Motor neuron (in vitro differentiated cells): ENCODE data around the gene NR6A1. TPM values are rescaled to one million over a fixed set of nuclear protein-coding genes. Genes with fewer than 3 reads are reported as not detected.

Source experiments
- ATAC-seq, 8 experiments: fragments of 200-7000 bp; cut with Tn5 transposase; replicated peaks in 6 of 8; 2 replicates each; pipeline ENCODE4 v1.8.0; 2021; ENCODE audit warnings: mild to moderate bottlenecking in 8 of 8, moderate library complexity in 8 of 8
- H3K27ac ChIP-seq, 2 donors: fragments of 250-450 bp; sonication (Bioruptor Pico); 2 replicates each; pipeline ENCODE4 v1.9.0; 2021; ENCODE audit warnings: antibody characterized with exemption in 2 of 2, mild to moderate bottlenecking in 2 of 2, moderate library complexity in 1 of 2
- H3K4me1 ChIP-seq, 2 donors: fragments of 250-450 bp; sonication (Bioruptor Pico); replicated peaks in 1 of 2; 2 replicates each; pipeline ENCODE4 v1.6.1; 2021; ENCODE audit warnings: antibody characterized with exemption in 2 of 2, mild to moderate bottlenecking in 2 of 2, moderate library complexity in 1 of 2
- H3K4me3 ChIP-seq, 5 donors: fragments of 250-450 bp; sonication (Bioruptor Pico); 2 replicates each; pipeline ENCODE4 v1.9.0; 2021; ENCODE audit warnings: antibody characterized with exemption in 5 of 5, mild to moderate bottlenecking in 5 of 5, moderate library complexity in 4 of 5
- WGBS, 10 experiments: fragments of 450-650 bp; shearing (Covaris generic); methylation state at CpG; one replicate each; pipeline ENCODE4 v1.0.0; 2022; 5-methylcytosine and 5-hydroxymethylcytosine counted together
- in situ Hi-C, 9 experiments: fragments of 400-800 bp; cut with MboI; loops; one replicate each; pipeline ENCODE4 v1.15.0; 2021; ENCODE audit warnings: low sequenced_read_pairs in 9 of 9, low pct_unique_long_range_greater_than_20kb in 2 of 9; ENCODE audit not compliant: unreplicated experiment in 9 of 9
- total RNA-seq, 8 experiments: library from RNA; unstranded; fragments of 300-600 nt; gene quantifications; 2 replicates each; pipeline versions ENCODE4 v1.2.3 to v1.2.4, GENCODE V29; 2022

The NR6A1 gene
- total RNA-seq, 8 experiments from 2014 or later, result 0.46 to 29.0 (median 3.7) TPM

- Histone ChIP-seq H3K4me1 (no peaks in the 10 kb centered on the region), H3K4me3 (no peak overlapping the region), H3K27ac (no peak overlapping the region)
- in situ Hi-C loops, result loop anchor here in 4 of 9 experiments (25.0 kb wide), 3 partner anchors 105 to 1005 kb away; partner anchors contain the start of gene PSMB7 (in 3 of the 4)
- no peak for ATAC-seq
Measured at GRCh38 chr9:124541824-124542223, 229.3 kb downstream of the NR6A1 start.

DNA sequence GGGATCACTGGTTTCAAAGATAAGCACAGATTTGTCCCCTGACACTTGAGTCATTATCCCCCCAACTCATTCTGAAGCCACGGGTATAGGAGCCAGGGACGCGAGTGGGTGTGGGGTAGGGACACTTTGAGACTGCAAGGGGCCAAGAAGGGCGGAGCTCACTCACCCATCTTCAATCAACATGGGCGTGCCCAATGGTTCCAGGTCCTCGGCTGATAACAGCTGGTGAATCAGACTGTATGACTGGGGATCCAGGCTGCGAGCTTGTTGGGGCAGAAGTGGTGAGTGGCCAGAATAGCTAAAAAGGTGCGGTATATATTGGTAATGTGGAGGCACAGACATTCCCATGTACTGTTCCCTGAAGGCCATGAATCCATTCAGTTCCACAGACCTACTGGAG, 233.2 kb downstream of the NR6A1 start:
- Histone ChIP-seq H3K4me1 (peaks cover 0 to 4% of the 10 kb centered on the region in 2 donors), H3K27ac (no peak overlapping the region), H3K4me3 (no peak overlapping the region)
- no peak for ATAC-seq
- in situ Hi-C loops, result loop anchor here in 6 of 9 experiments (10.0 to 25.0 kb wide), 5 partner anchors 101 to 1001 kb away; partner anchors contain the start of gene PSMB7 (in 4 of the 6)
- 63 to 100% (median 86%) methylated on average over 1 to 7 of the region's 8 CpGs; no CpG with 5 or more reads in 4 of the 10 experiments for WGBS, 10 experiments

DNA sequence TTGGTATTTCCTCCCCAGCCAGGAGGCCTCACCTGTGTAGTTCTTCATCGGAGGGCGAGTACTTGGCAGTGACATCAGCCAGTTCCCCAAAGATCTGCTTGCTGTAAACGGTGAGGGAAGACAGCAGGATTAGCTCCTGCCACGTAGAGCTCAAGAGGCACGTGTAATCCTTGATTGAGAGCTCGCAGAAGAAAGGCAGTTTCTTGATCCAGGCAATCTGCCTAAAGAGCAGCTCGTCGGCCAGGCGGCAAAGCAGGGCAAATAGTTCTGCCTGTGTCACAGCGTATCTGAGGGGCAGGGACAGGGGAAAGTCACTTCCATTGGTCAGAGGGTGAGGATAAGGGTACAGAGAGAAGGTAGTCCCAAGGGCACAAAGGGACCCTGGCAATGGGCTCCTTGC, 235.3 kb downstream of the NR6A1 start:
- in situ Hi-C loops, result loop anchor here in 6 of 9 experiments (10.0 to 25.0 kb wide), 5 partner anchors 99 to 999 kb away; partner anchors contain the start of gene PSMB7 (in 4 of the 6)
- 61 to 100% (median 90%) methylated on average over 1 to 5 of the region's 10 CpGs; no CpG with 5 or more reads in 3 of the 10 experiments for WGBS, 10 experiments

DNA sequence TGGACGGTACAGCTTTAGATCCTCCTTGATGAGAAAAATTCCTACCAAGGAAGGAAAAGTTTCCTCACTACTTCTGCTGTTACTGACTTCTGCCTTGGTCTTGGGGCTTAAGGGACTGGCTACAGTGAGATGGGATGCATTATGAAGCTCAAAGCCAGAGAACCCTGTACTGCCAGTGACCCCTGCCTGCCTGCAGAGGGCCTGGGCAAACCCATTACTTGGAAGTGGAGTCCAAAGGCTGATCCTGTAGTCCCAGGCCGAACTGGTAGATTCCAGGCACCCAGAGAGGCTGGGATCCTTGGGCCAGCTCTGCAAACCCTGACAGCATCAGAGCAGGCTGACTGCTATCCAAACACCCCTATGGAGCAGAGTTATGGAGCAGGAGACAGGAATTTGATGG, 238.2 kb downstream of the NR6A1 start:
- Histone ChIP-seq H3K4me1 (peaks cover 0 to 4% of the 10 kb centered on the region in 2 donors), H3K4me3 (no peak overlapping the region), H3K27ac (no peak overlapping the region)
- in situ Hi-C loops, result loop anchor here in 6 of 9 experiments (10.0 to 25.0 kb wide), 5 partner anchors 96 to 996 kb away; partner anchors contain the start of gene PSMB7 (in 4 of the 6)
- 45 to 100% (median 100%) methylated on average over 1 to 2 of the region's 2 CpGs; no CpG with 5 or more reads in 3 of the 10 experiments for WGBS, 10 experiments
- no peak for ATAC-seq

More for the DNA sequence above, 235.3 kb downstream of the NR6A1 start:
- no peak for ATAC-seq
- Histone ChIP-seq H3K27ac (no peak overlapping the region), H3K4me3 (no peak overlapping the region), H3K4me1 (peaks cover 0 to 4% of the 10 kb centered on the region in 2 donors)

DNA sequence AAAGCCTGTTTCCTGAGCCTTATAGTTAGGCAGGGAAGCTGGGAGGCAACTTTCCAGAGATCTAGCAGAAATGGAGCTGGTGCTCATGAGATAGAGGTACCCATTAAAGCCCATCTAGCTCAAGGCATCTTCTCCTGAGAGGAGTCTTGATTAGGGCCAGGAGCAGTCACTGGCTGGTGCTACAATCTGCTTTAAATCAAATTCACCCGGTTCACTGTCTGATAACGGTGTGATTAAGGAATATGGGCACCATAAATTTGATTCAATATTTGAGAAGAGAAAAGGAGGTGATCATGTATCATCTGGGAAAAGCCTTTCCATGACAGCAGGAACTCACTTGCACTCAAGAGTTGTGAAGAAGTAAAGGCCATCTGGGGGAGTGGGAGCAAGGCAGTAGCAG, 240.0 kb downstream of the NR6A1 start:
- no peak overlapping the region for H3K4me3 ChIP-seq
- H3K4me1 ChIP-seq, result no peaks in the 10 kb centered on the region
- WGBS, 10 experiments, result 50 to 100% (median 91%) methylated on average over 2 of the region's 2 CpGs; no CpG with 5 or more reads in 2 of the 10 experiments
- in situ Hi-C loops, result loop anchor here in 6 of 9 experiments (10.0 to 25.0 kb wide), 5 partner anchors 94 to 994 kb away; partner anchors contain the start of gene PSMB7 (in 4 of the 6)
- no peak for ATAC-seq
- no peak overlapping the region for H3K27ac ChIP-seq

GRCh38 chr9:124530246-124530645, 240.9 kb downstream of the NR6A1 start:
- Histone ChIP-seq H3K27ac (no peak overlapping the region), H3K4me3 (no peak overlapping the region), H3K4me1 (no peaks in the 10 kb centered on the region)
- WGBS, 10 experiments, result 20 to 100% (median 85%) methylated on average over 1 to 2 of the region's 4 CpGs; no CpG with 5 or more reads in 6 of the 10 experiments
- no peak for ATAC-seq
- in situ Hi-C loops, result loop anchor here in 6 of 9 experiments (10.0 to 25.0 kb wide), 5 partner anchors 93 to 993 kb away; partner anchors contain the start of gene PSMB7 (in 4 of the 6)

GRCh38 chr9:124527781-124528180, 243.3 kb downstream of the NR6A1 start:
- 14 to 100% (median 93%) methylated on average over 1 to 2 of the region's 3 CpGs; no CpG with 5 or more reads in 4 of the 10 experiments for WGBS, 10 experiments
- in situ Hi-C loops, result loop anchor here in 4 of 9 experiments (25.0 kb wide), 3 partner anchors 90 to 990 kb away; partner anchors contain the start of gene PSMB7 (in 3 of the 4)
- no peaks in the 10 kb centered on the region for H3K4me1 ChIP-seq
- H3K27ac ChIP-seq, result no peak overlapping the region
- ATAC-seq, result peak in 3 of 8 experiments; percentile 38 to 64 (median 49)
- H3K4me3 ChIP-seq, result no peak overlapping the region

GRCh38 chr9:124526174-124526573, 244.9 kb downstream of the NR6A1 start:
- in situ Hi-C loops, result loop anchor here in 4 of 9 experiments (25.0 kb wide), 3 partner anchors 89 to 989 kb away; partner anchors contain the start of gene PSMB7 (in 3 of the 4)
- ATAC-seq, result no peak
- Histone ChIP-seq H3K4me1 (no peaks in the 10 kb centered on the region), H3K4me3 (no peak overlapping the region), H3K27ac (no peak overlapping the region)
- 93 to 100% methylated on average over 1 to 2 of the region's 2 CpGs; no CpG with 5 or more reads in 8 of the 10 experiments for WGBS, 10 experiments

DNA sequence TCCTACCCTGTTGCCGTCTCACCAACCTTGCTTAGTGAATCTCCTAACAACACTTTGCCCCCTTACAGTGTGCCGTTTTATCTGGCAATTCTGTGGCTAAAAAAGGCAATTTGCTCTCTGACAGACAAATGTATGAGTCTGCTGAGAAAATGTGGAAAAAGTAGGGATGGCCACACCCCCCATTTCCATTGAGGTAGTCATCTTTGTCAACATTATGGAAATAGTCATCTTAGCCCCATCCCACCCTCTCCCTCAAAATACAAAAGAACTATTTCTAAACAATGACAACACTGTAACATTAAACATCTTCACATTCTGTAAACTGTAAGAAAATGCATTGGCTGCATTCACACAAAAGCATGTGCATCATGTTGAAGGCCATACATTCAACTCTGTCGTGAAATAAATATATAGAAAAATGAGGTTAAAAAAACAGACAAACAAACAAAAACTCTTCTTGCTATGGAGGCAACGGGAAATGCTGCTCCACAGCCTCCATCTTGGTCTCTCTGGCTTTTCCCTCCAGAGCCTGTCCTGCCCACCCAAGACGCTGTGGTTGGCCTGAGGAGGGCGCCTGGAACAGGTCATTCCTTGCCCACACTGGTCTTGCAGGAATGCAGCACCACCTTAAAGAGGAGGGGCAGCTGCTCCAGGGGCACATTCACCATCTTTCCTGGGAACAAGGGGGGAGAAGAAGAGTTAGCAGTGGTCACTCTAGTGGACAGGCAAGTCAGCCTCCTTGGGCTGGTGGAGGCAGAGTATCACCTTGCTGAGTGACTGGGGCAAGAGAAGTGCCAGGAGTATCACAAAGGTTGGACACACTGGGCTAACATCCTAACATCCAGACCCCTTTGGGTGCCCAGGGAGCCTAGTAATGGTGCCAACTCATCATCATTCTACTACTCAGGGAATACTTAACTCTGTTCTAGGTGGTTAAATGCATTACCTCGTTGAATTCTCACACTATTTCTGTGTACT, 248.7 kb downstream of the NR6A1 start:
- Histone ChIP-seq H3K4me3 (no peak overlapping the region), H3K4me1 (peaks cover 0 to 8% of the 10 kb centered on the region in 2 donors), H3K27ac (no peak overlapping the region)
- no peak for ATAC-seq
- 45 to 100% (median 89%) methylated on average over 1 to 5 of the region's 7 CpGs; no CpG with 5 or more reads in 1 of the 10 experiments for WGBS, 10 experiments
- in situ Hi-C loops, result no loop called here

DNA sequence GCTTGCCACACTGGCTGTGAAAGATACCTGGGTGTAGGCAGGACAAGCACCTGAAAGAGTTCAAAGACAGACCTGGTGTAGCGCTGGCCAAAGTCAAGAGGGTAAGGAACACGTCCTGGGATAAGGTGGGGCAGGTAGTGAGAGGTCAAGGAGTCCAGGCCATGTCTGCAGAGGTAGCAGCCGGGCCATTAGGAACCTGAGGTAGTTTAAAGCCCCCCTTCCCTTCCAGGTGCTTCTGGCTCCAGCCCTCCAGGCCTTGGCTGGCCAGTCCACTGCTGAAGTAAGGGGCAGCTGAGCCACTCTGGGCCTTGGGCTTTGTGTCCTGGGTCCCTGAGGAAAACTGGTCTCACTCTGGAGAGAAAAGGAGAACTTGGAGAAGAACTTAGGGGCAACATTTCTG, 250.0 kb downstream of the NR6A1 start:
- no peak overlapping the region for H3K27ac ChIP-seq
- no peak for ATAC-seq
- peaks cover 0 to 8% of the 10 kb centered on the region in 2 donors for H3K4me1 ChIP-seq
- H3K4me3 ChIP-seq, result no peak overlapping the region
- in situ Hi-C loops, result no loop called here
- WGBS, 10 experiments, result 14 to 100% (median 100%) methylated on average over 1 to 3 of the region's 3 CpGs; no CpG with 5 or more reads in 3 of the 10 experiments

DNA sequence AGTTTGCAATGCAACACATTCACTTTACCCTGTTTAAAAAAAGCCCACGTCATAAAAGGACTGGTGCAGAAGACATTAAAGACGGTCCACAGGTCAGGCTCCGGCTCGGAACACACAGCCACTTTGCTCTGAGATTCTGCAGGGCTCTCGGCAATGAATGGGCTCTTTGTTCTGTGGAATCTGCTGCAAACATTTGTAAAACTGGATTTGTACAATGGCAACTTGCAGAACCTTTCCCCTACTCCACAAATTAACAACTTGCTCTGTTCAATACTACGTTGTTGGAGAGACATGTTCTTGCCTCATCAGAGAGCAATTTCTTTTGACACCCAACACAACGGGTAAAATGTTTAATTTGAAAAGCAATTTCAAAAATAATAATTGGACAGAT, 250.9 kb downstream of the NR6A1 start:
- WGBS, 10 experiments, result 41 to 81% (median 64%) methylated on average over 4 to 7 of the region's 7 CpGs; no CpG with 5 or more reads in 2 of the 10 experiments
- Histone ChIP-seq H3K27ac (peak overlapping the region in 1 of 2 donors; percentile 60), H3K4me3 (no peak overlapping the region), H3K4me1 (peaks cover 0 to 8% of the 10 kb centered on the region in 2 donors)
- in situ Hi-C loops, result no loop called here
- peak in 5 of 8 experiments; percentile 38 to 82 (median 56) for ATAC-seq

DNA sequence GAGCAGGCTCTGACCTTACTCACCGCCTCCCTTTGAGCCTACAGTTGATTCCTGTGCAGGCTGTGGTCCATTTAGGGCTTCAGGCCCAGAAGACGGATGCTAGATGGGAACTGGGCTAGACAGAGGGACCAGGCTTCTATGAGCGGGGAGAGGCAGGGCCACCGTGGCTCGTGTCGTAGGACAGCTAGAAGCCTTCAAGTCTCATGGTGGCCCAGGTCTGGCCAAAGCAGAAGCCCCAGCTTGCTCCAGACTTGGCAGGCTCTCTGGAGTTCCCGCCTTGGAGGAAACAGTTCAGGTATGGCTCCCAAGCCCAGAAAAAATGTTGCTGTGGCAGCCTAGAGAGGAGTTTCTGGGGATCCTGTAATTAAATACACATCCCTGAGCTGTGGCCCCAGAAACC, 253.0 kb downstream of the NR6A1 start:
- no peak overlapping the region for H3K4me3 ChIP-seq
- 29 to 100% (median 90%) methylated on average over 1 to 2 of the region's 7 CpGs; no CpG with 5 or more reads in 5 of the 10 experiments for WGBS, 10 experiments
- peaks cover 7 to 23% of the 10 kb centered on the region in 2 donors for H3K4me1 ChIP-seq
- in situ Hi-C loops, result no loop called here
- no peak overlapping the region for H3K27ac ChIP-seq
- ATAC-seq, result no peak
